A549 (cell line): ENCODE measurements around the gene ABI3. TPM values are rescaled to one million over a fixed set of nuclear protein-coding genes. Genes with fewer than 3 reads are reported as not detected.

Experiments used
- ATAC-seq, 2 experiments: fragments of 200-7000 bp in 1 of 2; fragments of >200 bp in 1 of 2; cut with Nextera tagmentation in 1 of 2; cut with Tn5 transposase in 1 of 2; 3 replicates each; pipeline versions ENCODE4 v1.8.0 to v1.9.1; 2018 to 2020; ENCODE audit warnings: mild to moderate bottlenecking in 1 of 2, moderate library complexity in 1 of 2
- CTCF ChIA-PET: fragments of 300-600 bp; sonication (Branson Sonifier 250); formaldehyde crosslinking; extraction: SDS; loops from one replicate; lab custom pipeline; 2021; ENCODE audit warnings: antibody characterized with exemption, inconsistent platforms; lab: Yijun Ruan, JAX
- POLR2A ChIA-PET: fragments of 350-600 bp; formaldehyde crosslinking; extraction: SDS; loops from one replicate; lab custom pipeline; 2021; ENCODE audit warnings: antibody characterized with exemption, inconsistent platforms; lab: Yijun Ruan, JAX
- DNase-seq, 2 experiments: peaks; one replicate each; pipeline versions ENCODE4 v3.0.0 to v3.0.0-alpha.2; 2011 to 2016; ENCODE audit warnings: low read depth in 1 of 2, low spot score in 1 of 2
- FAIRE-seq: peaks from 2 replicates; lab custom pipeline; 2011; peaks lifted over from hg19 to GRCh38; lab: Jason Lieb, UNC
- H3K27ac ChIP-seq, 2 experiments: fragments of >200 bp; sonication (Bioruptor Twin); formaldehyde crosslinking; 3 replicates each; pipeline ENCODE4 v1.5.1; 2016 to 2017
- H3K4me1 ChIP-seq: fragments of >200 bp; sonication (Bioruptor Twin); formaldehyde crosslinking; 3 replicates; pipeline ENCODE4 v1.6.1; 2016
- H3K4me2 ChIP-seq: fragments of >200 bp; sonication (Bioruptor Twin); formaldehyde crosslinking; 3 replicates; pipeline ENCODE4 v1.6.1; 2016
- H3K4me3 ChIP-seq: fragments of >200 bp; sonication (Bioruptor Twin); formaldehyde crosslinking; 3 replicates; pipeline ENCODE4 v1.5.1; 2016
- H3K9me3 ChIP-seq: fragments of >200 bp; sonication (Bioruptor Twin); formaldehyde crosslinking; 3 replicates; pipeline ENCODE4 v1.6.1; 2016
- CEBPB ChIP-seq, 2 experiments: fragments of >200 bp in 1 of 2; sonication (Bioruptor Twin) in 1 of 2; formaldehyde crosslinking in 1 of 2; IDR thresholded peaks; 2 replicates each; pipeline ENCODE4 v1.6.1; 2012 to 2016
- EHF ChIP-seq: fragments of 250-450 bp; sonication (Bioruptor Pico); IDR thresholded peaks from 2 replicates; pipeline ENCODE4 v1.5.0; 2020; ENCODE audit warnings: mild to moderate bottlenecking
- ESRRA ChIP-seq: fragments of 150-350 bp; IDR thresholded peaks from 2 replicates; pipeline ENCODE4 v1.6.1; 2014; ENCODE audit warnings: mild to moderate bottlenecking, low read length, borderline replicate concordance
- FOSL2 ChIP-seq, 2 experiments: fragments of 450-650 bp in 1 of 2; fragments of >200 bp in 1 of 2; sonication (Bioruptor Twin) in 1 of 2; formaldehyde crosslinking; IDR thresholded peaks; 2 replicates each; pipeline versions ENCODE4 v1.5.0 to v1.6.1; 2016 to 2020; ENCODE audit warnings: mild to moderate bottlenecking in 1 of 2, moderate library complexity in 1 of 2
- GATA3 ChIP-seq: IDR thresholded peaks from 2 replicates; pipeline ENCODE4 v1.6.1; 2012; ENCODE audit warnings: borderline replicate concordance
- HOXB5 ChIP-seq: fragments of 250-450 bp; sonication (Bioruptor Pico); IDR thresholded peaks from 2 replicates; pipeline ENCODE4 v1.5.0; 2020; ENCODE audit warnings: mild to moderate bottlenecking, moderate library complexity
- MAFK ChIP-seq: fragments of 450-650 bp; IDR thresholded peaks from 2 replicates; pipeline ENCODE4 v1.6.1; 2014; ENCODE audit not compliant: partially characterized antibody
- MYC ChIP-seq: IDR thresholded peaks from 2 replicates; pipeline ENCODE4 v1.6.1; 2012; ENCODE audit warnings: mild to moderate bottlenecking, inconsistent platforms, low read length, improper control_type of control experiment, borderline replicate concordance
- NFE2L2 ChIP-seq: fragments of 150-350 bp; conservative IDR thresholded peaks from 2 replicates; pipeline ENCODE4 v1.6.1; 2014; ENCODE audit warnings: low read length
- NR3C1 ChIP-seq: fragments of >200 bp; sonication (Bioruptor Twin); formaldehyde crosslinking; IDR thresholded peaks from 3 replicates; pipeline ENCODE4 v1.6.1; 2017
- RAD21 ChIP-seq, 2 experiments: fragments of >200 bp in 1 of 2; sonication (Bioruptor Twin) in 1 of 2; formaldehyde crosslinking in 1 of 2; IDR thresholded peaks in 1 of 2; conservative IDR thresholded peaks in 1 of 2; 2 replicates in 1 of 2; 3 replicates in 1 of 2; pipeline ENCODE4 v1.6.1; 2012 to 2018; ENCODE audit warnings: inconsistent platforms in 1 of 2
- REST ChIP-seq: fragments of 200-600 bp; sonication (generic); IDR thresholded peaks from 2 replicates; pipeline ENCODE4 v1.6.1; 2016; ENCODE audit warnings: antibody characterized with exemption, mild to moderate bottlenecking, moderate library complexity
- RFX5 ChIP-seq: fragments of 450-650 bp; IDR thresholded peaks from 2 replicates; pipeline ENCODE4 v1.7.1; 2014; ENCODE audit warnings: antibody characterized with exemption, mild to moderate bottlenecking, moderate library complexity
- SMC3 ChIP-seq: fragments of >200 bp; sonication (Bioruptor Twin); formaldehyde crosslinking; IDR thresholded peaks from 3 replicates; pipeline ENCODE4 v1.6.1; 2018; ENCODE audit warnings: inconsistent platforms
- TFCP2L1 ChIP-seq: fragments of 250-450 bp; sonication (Bioruptor Pico); IDR thresholded peaks from 2 replicates; pipeline ENCODE4 v1.5.0; 2021; ENCODE audit warnings: mild to moderate bottlenecking
- TP53 ChIP-seq: fragments of 250-450 bp; sonication (Bioruptor Pico); IDR thresholded peaks from 2 replicates; pipeline ENCODE4 v1.5.0; 2021; ENCODE audit warnings: mild to moderate bottlenecking, moderate library complexity
- WGBS: methylation state at CpG from one replicate; pipeline ENCODE4 v1.1.6; 2017; ENCODE audit errors: missing lambda C conversion rate; 5-methylcytosine and 5-hydroxymethylcytosine counted together
- polyA plus RNA-seq, 4 experiments: library from polyadenylated mRNA; depleted of rRNA in 3 of 4; stranded (reverse); fragments of >200 nt; fragmentation: RNase III in 1 of 4; extraction: RNeasy Plus Mini Kit Qiagen cat#74134 plus additional on column Dnase treatment in 1 of 4; gene quantifications; 2 replicates in 3 of 4; 3 replicates in 1 of 4; pipeline ENCODE4 v1.2.3, GENCODE V29; 2011 to 2017
- TF ChIP-seq, protein P1 (sequence below): fragments of >200 bp; sonication (Bioruptor Twin); formaldehyde crosslinking; IDR thresholded peaks from 3 replicates; pipeline ENCODE4 v1.5.1; 2016

ABI3 gene
- polyA plus RNA-seq, 2 of the 4 experiments (the other 2 are of a cell fraction), result not detected

- no peak overlapping the region for H3K27ac ChIP-seq
- no peaks in the 10 kb centered on the region for H3K4me1 ChIP-seq
- peak; percentile 62 to 87 for ATAC-seq
- ChIA-PET CTCF (interaction anchor here (0.5 to 5.7 kb wide), 23 partner anchors 10 to 376 kb away, joined by 3 to 55 read pairs (median 4); no protein-coding TSS in a partner anchor), POLR2A (no interaction called here)
- peaks cover 26% of the 10 kb centered on the region for H3K9me3 ChIP-seq
- FAIRE-seq, result no peak
- peak; percentile 66 for TF ChIP-seq SMC3
- TF ChIP-seq HOXB5 (CRISPR knock-in tag), result no peak
- no peak for TF ChIP-seq NR3C1
- peak; percentile 72 to 75 for TF ChIP-seq RAD21 (conservative IDR thresholded peaks at IDR 0.05 in 1 of 2, IDR thresholded peaks at IDR 0.05 in 1 of 2)
- TF ChIP-seq MAFK, result no peak
- TF ChIP-seq TP53 (CRISPR knock-in tag), result no peak
- TF ChIP-seq, protein P1, sequence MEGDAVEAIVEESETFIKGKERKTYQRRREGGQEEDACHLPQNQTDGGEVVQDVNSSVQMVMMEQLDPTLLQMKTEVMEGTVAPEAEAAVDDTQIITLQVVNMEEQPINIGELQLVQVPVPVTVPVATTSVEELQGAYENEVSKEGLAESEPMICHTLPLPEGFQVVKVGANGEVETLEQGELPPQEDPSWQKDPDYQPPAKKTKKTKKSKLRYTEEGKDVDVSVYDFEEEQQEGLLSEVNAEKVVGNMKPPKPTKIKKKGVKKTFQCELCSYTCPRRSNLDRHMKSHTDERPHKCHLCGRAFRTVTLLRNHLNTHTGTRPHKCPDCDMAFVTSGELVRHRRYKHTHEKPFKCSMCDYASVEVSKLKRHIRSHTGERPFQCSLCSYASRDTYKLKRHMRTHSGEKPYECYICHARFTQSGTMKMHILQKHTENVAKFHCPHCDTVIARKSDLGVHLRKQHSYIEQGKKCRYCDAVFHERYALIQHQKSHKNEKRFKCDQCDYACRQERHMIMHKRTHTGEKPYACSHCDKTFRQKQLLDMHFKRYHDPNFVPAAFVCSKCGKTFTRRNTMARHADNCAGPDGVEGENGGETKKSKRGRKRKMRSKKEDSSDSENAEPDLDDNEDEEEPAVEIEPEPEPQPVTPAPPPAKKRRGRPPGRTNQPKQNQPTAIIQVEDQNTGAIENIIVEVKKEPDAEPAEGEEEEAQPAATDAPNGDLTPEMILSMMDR, result peak; percentile 85
- no peak for TF ChIP-seq NFE2L2
- TF ChIP-seq ESRRA, result no peak
- no peak overlapping the region for H3K4me2 ChIP-seq
- peak; percentile 69 to 79 for DNase-seq
- 25% methylated on average over 5 of the region's 5 CpGs for WGBS
- H3K4me3 ChIP-seq, result no peak overlapping the region
These were observed 30.2 kb upstream of the ABI3 start for GRCh38 chr17:49180303-49180702.

GRCh38 chr17:49180998-49181635 lies 29.4 kb upstream of the ABI3 start:
- 85% methylated on average over 6 of the region's 6 CpGs for WGBS
- H3K27ac ChIP-seq, result no peak overlapping the region
- DNase-seq (no peak), FAIRE-seq (no peak), ATAC-seq (peak in 1 of 2 experiments; percentile 47; a peak in 1 of 6 replicates)
- H3K4me3 ChIP-seq, result no peak overlapping the region
- H3K9me3 ChIP-seq, result peaks cover 26% of the 10 kb centered on the region
- H3K4me1 ChIP-seq, result no peaks in the 10 kb centered on the region
- no peak overlapping the region for H3K4me2 ChIP-seq
- TF ChIP-seq RAD21 (conservative IDR thresholded peaks at IDR 0.05 in 1 of 2, IDR thresholded peaks at IDR 0.05 in 1 of 2) (no peak), GATA3 (no peak), ESRRA (no peak), RFX5 (no peak), CEBPB (IDR thresholded peaks at IDR 0.05) (no peak), TFCP2L1 (CRISPR knock-in tag) (no peak), NFE2L2 (no peak), REST (no peak), EHF (CRISPR knock-in tag) (no peak), FOSL2 (IDR thresholded peaks at IDR 0.05) (no peak), FOSL2 (CRISPR knock-in tag; IDR thresholded peaks at IDR 0.05) (no peak), MYC (no peak)
- CTCF ChIA-PET, result interaction anchor here (0.7 to 5.7 kb wide), 17 partner anchors 10 to 376 kb away, joined by 3 to 55 read pairs (median 5); no protein-coding TSS in a partner anchor
- POLR2A ChIA-PET, result no interaction called here
